ENCODE data around the gene ZNF41. TPM values are rescaled to one million over a fixed set of nuclear protein-coding genes. Genes with fewer than 3 reads are reported as not detected.

Gene ZNF41
- total RNA-seq, 1 donor from 2014 or later = 9.2 TPM

Other genes with a start within 250 kb of the ZNF41 start
- gene ZNF157, start 112.6 kb downstream of the ZNF41 start, total RNA-seq = 0.17 TPM in 1 of 2 replicates, not detected in the other
- gene ARAF, start 78.0 kb upstream of the ZNF41 start, total RNA-seq = 10.4 and 17.7 TPM in 2 replicates
- 66.4 and 102 TPM in 2 replicates for gene TIMP1, start 99.2 kb upstream of the ZNF41 start, total RNA-seq
- gene SYN1, start 136.6 kb upstream of the ZNF41 start, total RNA-seq = 0.05 TPM in 1 of 2 replicates, not detected in the other
- gene CFP, start 146.7 kb upstream of the ZNF41 start, total RNA-seq = 0.19 and 0.85 TPM in 2 replicates
- gene ELK1, start 167.3 kb upstream of the ZNF41 start, total RNA-seq = 13.4 and 17.6 TPM in 2 replicates
- gene UXT, start 176.0 kb upstream of the ZNF41 start, total RNA-seq = 58.9 and 95.6 TPM in 2 replicates